ENCODE measurements around the gene SGF29.
"Not testable (repeated sequence)": the region's sequence is repeated elsewhere in the genome, so short reads cannot be mapped to it uniquely, and the experiment has no call there.

Gene SGF29

DNA sequence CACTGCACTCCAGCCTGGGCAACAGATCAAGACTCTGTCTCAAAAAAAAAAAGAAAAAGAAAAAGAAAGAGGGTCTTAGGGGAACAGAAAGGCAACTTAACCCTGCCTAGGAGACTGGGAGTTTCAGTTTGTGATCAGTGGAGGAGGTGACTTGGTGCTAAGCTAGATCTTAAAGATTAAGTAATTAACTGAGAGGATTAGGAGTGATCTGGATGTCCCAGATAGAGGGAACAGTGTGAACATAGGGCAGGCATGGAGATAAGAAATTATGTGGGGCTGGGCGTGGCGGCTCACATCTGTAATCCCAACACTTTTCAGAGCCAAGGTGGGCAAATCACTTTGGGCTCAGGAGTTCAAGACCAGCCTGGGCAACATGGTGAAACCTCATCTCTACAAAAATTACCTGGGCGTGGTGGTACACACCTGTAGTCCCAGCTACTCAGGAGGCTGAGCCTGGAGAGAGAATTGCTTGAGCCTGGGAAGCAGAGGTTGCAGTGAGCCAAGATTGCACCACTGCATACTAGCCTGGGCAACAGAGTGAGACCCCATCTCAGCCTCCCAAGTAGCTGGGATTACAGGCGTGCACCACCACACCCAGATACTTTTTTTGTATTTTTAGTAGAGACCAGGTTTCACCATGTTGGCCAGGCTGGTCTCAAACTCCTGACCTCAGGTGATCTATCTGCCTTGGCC, 12.7 kb downstream of the SGF29 start:
- not testable (repeated sequence) for DNase-seq (ENCODE audit: low read depth in 2 of 2)

- no peak for DNase-seq (ENCODE audit: low read depth in 2 of 2)
Measured at GRCh38 chr16:28567292-28567691, 13.6 kb downstream of the SGF29 start.

- DNase-seq (ENCODE audit: low read depth in 2 of 2): no peak
Measured at GRCh38 chr16:28569021-28569420, 15.3 kb downstream of the SGF29 start.

DNA sequence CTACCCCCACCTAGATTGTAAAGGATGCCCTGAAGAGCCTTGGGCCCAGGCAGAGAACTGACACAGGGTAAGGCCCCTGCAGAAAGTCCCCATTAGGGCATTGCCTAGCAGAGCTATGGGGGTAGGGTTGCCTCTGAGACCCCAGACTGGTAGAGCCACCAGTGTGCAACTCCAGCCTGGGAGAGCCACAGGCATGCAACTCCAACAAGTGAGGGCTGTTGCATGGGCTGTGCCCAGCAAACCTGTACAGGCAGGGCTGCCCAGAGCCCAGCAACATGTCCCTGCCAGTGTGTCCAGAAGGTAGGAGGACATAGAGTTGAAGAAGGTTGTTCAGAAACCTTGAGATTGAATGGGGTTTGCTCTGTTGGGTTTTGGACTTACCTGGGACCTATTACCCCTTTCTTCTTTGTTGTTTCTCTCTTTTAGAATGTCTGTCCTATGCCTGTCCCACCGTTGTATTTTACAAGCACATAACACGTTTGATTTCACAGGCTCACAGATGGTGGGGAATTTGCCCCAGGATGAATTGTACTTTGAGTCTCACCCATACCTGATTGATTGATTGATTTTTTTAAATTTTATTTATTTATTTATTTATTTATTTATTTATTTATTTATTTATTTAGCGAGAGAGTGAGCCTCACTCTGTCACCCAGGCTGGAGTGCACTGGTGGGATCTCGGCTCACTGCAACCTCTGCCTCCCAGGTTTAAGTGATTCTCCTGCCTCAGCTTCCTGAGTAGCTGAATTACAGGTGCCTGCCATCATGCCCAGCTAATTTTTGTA, 16.4 kb downstream of the SGF29 start:
- DNase-seq (ENCODE audit: low read depth in 2 of 2): no peak

- no peak for DNase-seq (ENCODE audit: low read depth in 2 of 2)
Measured at GRCh38 chr16:28572696-28573510, 19.2 kb downstream of the SGF29 start.

GRCh38 chr16:28573738-28574718, 20.3 kb downstream of the SGF29 start:
- no peak for DNase-seq (ENCODE audit: low read depth in 2 of 2)

- no peak for DNase-seq (ENCODE audit: low read depth in 2 of 2)
Measured at GRCh38 chr16:28574925-28575324, 21.2 kb downstream of the SGF29 start.

- DNase-seq (ENCODE audit: low read depth in 2 of 2): no peak
Measured at GRCh38 chr16:28575446-28576109, 21.9 kb downstream of the SGF29 start.

GRCh38 chr16:28580726-28581315, 27.1 kb downstream of the SGF29 start:
- DNase-seq (ENCODE audit: low read depth in 2 of 2): no peak

- no peak for DNase-seq (ENCODE audit: low read depth in 2 of 2)
Measured at GRCh38 chr16:28585674-28586073, 32.0 kb downstream of the SGF29 start.

DNA sequence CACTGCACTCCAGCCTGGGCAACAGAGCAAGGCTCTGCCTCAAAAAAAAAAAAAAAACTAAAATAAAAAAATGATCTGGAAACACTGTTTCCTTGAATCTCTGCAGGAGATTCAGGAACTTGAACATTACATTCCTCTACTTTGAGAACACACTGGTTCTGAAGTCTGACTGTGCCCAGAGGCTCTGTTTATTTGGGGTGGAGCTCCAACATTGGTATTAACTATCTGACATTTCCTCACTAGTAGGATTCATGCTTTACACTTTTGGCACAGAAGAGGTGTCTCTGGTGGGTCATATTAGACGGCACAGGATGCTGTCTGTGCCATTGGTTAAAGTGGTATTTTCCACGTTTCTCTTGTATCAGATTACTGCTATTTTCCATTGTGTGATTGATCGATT, 32.7 kb downstream of the SGF29 start:
- DNase-seq (ENCODE audit: low read depth in 2 of 2): no peak

DNA sequence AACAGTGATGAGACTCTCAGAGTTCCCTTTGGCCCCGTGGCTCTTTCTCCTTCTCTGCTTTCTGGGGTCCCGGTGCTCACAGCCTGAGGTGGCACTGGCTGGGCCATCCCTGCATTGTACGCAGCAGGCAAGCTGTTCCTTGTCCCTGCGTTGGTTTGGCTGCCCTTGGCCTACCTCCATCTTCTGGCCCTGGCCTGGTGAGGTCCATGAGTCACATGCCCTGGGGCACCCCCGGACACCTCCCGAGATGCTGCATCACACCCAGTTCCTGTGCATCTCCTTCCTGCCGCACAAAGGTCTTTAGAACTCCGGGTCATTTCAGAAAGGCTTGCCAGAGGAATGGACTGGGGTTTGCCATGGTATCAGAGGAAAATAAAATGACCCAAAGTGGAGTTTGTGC, 33.7 kb downstream of the SGF29 start:
- DNase-seq (ENCODE audit: low read depth in 2 of 2): no peak

GRCh38 chr16:28589069-28589468, 35.3 kb downstream of the SGF29 start:
- no peak for DNase-seq (ENCODE audit: low read depth in 2 of 2)

DNA sequence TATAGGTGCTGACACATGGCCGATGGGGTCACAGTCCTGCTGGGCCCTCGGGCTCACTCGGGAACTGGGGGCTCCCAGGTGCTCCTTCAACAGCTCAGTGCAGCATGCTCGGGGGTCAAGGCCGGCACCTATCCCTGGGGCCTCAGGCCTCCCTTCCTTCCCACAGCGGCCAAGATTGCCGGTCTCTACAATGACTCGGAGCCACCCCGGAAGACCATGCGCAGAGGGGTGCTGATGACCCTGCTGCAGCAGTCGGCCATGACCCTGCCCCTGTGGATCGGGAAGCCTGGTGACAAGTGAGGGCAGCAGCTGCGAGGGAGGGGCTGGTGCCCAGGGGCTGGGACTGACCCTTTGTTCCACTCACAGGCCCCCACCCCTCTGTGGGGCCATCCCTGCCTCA, 36.2 kb downstream of the SGF29 start:
- DNase-seq (ENCODE audit: low read depth in 2 of 2): no peak

- DNase-seq (ENCODE audit: low read depth in 2 of 2): no peak
Measured at GRCh38 chr16:28590384-28591340, 36.9 kb downstream of the SGF29 start.

GRCh38 chr16:28591355-28591754, 37.6 kb downstream of the SGF29 start:
- no peak for DNase-seq (ENCODE audit: low read depth in 2 of 2)

DNA sequence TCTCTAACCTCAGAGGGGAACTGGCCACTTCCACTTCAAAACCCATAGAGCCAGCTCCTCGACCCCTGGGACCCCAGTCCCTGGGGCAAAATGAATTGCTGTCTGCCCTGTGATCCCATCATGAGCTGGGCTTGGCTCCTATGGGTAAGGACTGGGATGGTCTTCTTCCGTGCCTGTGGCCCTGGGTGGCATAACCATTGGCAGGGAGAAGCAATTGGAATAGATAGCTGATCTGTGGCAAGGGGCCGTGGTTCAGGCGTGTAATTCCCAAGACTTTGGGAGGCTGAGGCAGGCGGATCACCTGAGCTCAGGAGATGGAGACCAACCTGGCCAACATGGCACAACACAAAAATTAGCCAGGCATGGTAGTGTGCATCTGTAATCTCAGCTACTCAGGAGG, 38.8 kb downstream of the SGF29 start:
- no peak for DNase-seq (ENCODE audit: low read depth in 2 of 2)

GRCh38 chr16:28592979-28593553, 39.3 kb downstream of the SGF29 start:
- no peak for DNase-seq (ENCODE audit: low read depth in 2 of 2)

DNA sequence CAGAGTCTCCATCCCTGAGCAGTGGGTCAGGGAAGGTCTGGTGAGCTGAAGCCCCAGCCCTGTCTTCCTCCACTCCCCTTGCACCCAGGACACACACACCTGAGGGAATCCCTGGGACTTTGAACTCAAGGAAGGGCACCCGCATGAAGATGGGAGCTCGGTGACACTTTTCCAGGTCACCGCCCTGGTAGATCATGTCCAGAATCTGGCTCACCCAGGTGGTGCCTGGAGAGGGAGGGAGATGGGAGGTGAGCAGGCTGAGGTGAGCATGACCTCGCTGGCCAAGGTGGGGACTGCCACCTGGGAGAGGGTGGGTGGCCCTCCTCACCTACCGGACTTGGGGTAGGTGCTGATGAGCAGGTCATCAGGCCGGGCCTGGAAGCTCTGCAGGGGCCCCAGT, 41.7 kb downstream of the SGF29 start:
- DNase-seq (ENCODE audit: low read depth in 2 of 2): not testable (repeated sequence)

All from activated CD4-positive, alpha-beta T cell treated with anti-CD3 and anti-CD28 coated beads for 24 hours (primary cell).